DMS153 (cell line): Measurements from ENCODE around the gene THADA.
A peak's percentile ranks its signal among the peaks of the same experiment; 100 is the strongest.
"Not testable (repeated sequence)": the region's sequence is repeated elsewhere in the genome, so short reads cannot be mapped to it uniquely, and the experiment has no call there.

ENCODE experiments used
- DNase-seq: peaks from one replicate; lab custom pipeline; 2025; lab: John Stamatoyannopoulos, UW

THADA gene

GRCh38 chr2:43594875-43595274, 963 bp downstream of the THADA start:
- no peak for DNase-seq

GRCh38 chr2:43593254-43593653, 2.6 kb downstream of the THADA start:
- DNase-seq: no peak

- no peak for DNase-seq
These were observed 3.4 kb downstream of the THADA start for GRCh38 chr2:43592443-43592842.

- no peak for DNase-seq
These were observed 10.1 kb downstream of the THADA start for GRCh38 chr2:43585708-43586107.

- DNase-seq: no peak
These were observed 16.4 kb downstream of the THADA start for GRCh38 chr2:43579275-43579981.

GRCh38 chr2:43576981-43577892, 18.6 kb downstream of the THADA start:
- DNase-seq: peak; percentile 32

- no peak for DNase-seq
These were observed 23.6 kb downstream of the THADA start for GRCh38 chr2:43572244-43572643.

GRCh38 chr2:43569921-43570320, 25.9 kb downstream of the THADA start:
- no peak for DNase-seq

GRCh38 chr2:43568228-43568627, 27.6 kb downstream of the THADA start:
- no peak for DNase-seq

GRCh38 chr2:43566461-43566729, 29.4 kb downstream of the THADA start:
- no peak for DNase-seq

GRCh38 chr2:43563679-43564078, 32.2 kb downstream of the THADA start:
- DNase-seq: no peak

- no peak for DNase-seq
These were observed 35.6 kb downstream of the THADA start for GRCh38 chr2:43560231-43560547.

- no peak for DNase-seq
These were observed 36.2 kb downstream of the THADA start for GRCh38 chr2:43559391-43560230.

- DNase-seq: no peak
These were observed 38.6 kb downstream of the THADA start for GRCh38 chr2:43557196-43557595.

GRCh38 chr2:43556256-43556655, 39.6 kb downstream of the THADA start:
- no peak for DNase-seq

- no peak for DNase-seq
These were observed 42.4 kb downstream of the THADA start for GRCh38 chr2:43553341-43553855.

- DNase-seq: no peak
These were observed 43.8 kb downstream of the THADA start for GRCh38 chr2:43551990-43552389.

- DNase-seq: not testable (repeated sequence)
These were observed 47.5 kb downstream of the THADA start for GRCh38 chr2:43548381-43548780.

GRCh38 chr2:43542285-43542933, 53.4 kb downstream of the THADA start:
- no peak for DNase-seq

- DNase-seq: no peak
These were observed 54.7 kb downstream of the THADA start for GRCh38 chr2:43541165-43541564.

- no peak for DNase-seq
These were observed 55.6 kb downstream of the THADA start for GRCh38 chr2:43540021-43540779.
